Renal cortical epithelial cell (primary cell): ENCODE data around the gene VWA3B. TPM values are rescaled to one million over a fixed set of nuclear protein-coding genes. Genes with fewer than 3 reads are reported as not detected.
"Not testable (repeated sequence)": the region's sequence is repeated elsewhere in the genome, so short reads cannot be mapped to it uniquely, and the experiment has no call there.

Experiments used
- DNase-seq: peaks from one replicate; pipeline ENCODE4 v3.0.0-alpha.2; 2011; ENCODE audit warnings: low read depth
- total RNA-seq: library from RNA; depleted of rRNA; stranded (reverse); fragments of >200 nt; gene quantifications from 2 replicates; pipeline ENCODE4 v1.2.3, GENCODE V29; 2014

The VWA3B gene
- total RNA-seq, 1 donor from 2014 or later: not detected

DNA sequence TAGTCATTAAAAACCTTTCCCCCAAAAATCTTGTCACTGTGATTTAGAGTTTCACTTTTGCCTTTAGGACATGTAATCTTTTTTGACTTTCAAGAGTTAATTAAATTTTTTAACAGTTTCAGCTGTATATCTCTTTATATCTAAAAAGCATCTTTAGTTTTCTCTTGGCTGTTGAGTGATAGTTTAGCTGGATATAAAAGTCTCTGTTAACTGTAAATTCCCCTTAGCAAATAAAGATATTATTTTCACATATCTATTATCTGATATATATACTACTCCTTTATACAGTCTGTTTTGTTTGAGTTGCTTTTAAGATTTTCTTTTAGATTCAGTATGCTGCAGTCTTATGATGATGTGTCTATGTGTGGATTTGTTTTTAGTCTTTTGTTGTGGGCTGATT lies 160.4 kb downstream of the VWA3B start:
- DNase-seq: no peak

DNA sequence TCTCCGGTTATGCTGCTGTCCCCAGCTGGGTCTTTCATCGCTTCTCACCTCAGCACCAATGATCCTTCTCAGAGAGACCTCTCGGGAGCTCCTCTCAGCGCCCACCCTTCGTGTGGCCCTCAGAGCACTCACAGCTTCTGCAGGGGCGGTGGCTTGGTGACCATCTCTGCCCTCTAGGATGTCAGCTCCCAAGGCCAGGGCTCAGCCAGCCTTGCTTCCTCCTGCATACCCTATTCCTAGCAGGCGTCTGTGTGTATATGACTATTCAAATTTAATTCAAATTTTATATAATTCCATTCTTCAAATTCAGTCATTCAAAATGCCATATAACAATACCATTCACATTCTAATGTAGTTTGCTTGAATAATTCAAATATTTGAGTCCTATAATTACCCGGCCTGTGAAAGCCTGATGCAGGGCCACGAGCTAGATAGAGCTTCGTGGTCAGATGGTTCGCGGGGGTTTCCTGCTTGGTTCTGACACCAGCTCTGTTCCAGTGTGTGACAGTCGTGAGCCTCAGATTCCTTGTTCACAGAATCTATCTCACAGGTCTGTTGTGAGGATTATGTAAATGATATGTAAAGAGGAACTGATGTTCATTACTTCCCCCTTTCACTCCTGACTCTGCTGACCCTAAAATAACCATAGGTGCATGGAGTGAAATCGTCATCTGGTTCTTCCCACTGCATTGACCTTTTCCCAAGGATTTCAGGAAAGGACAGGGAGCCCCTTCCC lies 165.2 kb downstream of the VWA3B start:
- DNase-seq: no peak

DNA sequence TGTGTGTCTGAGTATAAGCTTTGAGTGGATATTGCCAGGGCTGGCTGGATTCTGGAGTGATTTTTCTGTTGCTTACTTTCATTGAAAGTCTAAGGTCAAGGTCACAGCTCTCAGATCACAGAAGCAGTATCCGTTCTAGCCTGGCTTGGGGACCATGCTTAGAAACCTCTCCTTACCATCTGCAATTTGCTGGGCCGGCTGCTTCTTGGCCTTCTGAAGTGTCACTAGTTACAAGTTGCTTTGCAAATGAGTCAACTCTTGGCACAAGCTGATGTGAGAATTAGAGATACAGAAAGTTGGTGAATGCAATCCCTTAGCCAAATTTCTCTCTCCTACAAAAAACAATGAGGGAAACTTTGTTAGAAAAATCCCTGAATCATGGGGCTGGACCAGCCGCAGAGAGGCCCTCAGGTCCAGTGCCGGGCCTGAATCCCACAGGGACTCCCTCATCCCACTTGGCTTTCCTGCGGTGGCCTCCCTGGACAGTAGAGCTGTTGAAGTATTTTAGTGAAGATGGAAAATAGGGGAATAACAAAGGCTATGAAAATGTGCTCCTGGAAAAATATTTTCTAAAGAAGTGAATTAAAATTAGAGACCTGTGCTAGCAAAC lies 166.6 kb downstream of the VWA3B start:
- no peak for DNase-seq

DNA sequence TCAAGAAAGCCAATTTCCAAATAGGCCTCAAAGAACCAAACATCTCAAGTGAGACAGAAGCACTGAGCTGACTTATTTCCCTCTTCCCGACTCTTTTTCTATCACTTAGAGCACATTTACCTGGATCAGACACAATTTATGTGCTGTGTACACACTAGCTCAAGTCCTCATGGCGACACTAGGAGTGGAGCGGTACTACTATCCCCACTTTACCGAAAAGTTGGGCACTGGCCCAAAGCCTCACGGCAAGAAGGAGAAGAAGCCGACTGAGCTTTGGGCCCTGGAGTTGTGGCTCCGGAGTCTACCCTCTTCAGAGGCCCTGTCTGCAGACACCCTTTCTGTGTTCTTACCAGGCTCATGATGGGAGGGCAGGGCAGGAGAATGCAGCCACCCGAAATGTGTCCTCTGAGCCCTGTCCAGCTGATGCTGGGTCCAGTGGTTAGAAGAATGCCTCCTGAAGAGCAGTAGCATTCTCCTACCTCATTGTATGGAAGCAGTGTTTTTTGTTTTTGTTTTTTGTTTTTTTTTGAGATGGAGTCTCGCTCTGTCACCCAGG lies 167.6 kb downstream of the VWA3B start:
- DNase-seq: no peak

DNA sequence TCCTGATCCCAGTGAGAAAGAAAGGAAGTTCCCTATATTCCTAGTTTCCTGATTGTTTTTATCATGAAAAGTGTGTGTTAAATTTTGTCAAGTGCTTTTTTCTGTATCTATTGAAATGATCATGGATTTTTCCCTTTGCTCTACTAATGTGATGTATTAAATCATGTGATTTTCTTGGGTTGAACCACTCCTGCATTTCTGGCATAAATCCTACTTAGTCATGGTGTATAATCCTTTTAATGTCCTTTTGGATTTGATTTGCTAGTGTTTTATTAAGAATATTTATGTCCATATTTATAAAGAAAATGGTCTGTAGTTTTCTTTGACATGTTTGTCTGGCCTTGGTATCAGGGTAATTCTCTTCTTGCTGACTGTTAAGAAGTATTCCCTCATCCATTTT lies 171.9 kb downstream of the VWA3B start:
- no peak for DNase-seq

DNA sequence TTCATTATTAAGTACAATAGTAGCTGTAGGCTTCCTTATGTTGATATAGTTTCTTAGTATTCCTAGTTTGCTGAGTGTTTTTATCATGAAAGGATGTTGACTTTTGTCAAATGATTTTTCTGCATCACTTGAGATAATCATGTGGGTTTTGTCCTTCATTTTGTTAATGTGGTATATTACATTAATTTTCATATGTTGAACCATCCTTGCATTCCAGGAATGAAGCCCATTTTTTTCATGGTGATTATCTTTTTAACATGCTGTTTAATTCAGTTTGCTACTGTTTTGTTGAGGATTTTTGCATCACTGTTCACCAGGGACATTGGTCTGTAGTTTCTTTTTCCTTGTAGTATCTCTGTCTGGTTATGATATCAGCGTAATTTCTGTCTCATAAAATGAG lies 176.4 kb downstream of the VWA3B start:
- DNase-seq: no peak

DNA sequence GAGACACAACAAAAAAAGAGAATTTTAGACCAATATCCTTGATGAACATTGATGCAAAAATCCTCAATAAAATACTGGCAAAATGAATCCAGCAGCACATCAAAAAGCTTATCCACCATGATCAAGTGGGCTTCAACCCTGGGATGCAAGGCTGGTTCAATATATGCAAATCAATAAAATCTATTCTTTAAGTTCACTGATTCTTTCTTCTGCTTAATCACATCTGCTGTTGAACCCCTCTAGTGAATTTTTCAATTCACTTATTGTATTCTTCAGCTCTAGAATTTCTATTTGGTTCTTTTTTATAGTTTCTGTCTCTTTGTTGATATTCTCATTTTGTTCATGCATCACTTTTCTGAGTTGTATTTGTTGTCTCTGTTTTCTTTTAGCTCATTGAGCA lies 181.3 kb downstream of the VWA3B start:
- DNase-seq: not testable (repeated sequence)

DNA sequence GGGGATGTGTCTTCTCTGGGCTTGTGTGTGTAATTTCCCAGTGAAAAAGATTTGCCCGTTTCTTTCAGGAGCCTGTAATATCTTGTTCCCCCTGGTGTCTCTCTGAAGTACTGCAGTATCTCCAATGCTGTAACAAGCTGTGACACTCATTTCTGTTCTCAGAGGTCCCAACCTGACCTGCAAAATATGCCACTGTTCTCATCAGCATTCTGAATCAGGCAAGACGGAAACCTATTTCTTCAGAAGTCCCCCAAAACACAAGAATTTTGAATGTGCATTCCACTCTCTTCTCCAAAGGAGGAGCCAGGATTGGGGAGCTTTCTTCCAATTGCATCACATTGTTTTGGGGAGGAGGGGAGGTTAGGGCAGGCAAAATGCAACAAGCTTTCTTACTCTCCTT lies 182.3 kb downstream of the VWA3B start:
- DNase-seq: peak; percentile 50

DNA sequence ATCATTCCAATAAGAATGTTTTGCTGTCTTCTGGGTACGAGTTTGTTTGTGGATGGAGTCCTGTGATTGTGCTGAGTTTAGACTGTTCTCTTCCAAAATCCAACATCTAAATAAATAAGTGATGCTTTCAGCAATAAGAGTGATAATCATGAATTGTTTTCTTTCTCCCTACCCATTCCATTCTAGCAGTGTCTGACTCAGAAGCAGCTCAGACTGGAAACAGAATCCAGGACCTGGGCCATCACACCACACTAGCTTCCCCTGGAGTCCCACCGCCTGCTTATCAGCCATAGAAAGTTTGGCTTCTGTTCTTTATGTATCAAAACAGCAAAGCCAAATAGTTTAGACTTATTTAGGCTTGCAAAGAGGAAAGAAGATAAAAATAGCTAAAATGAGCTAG lies 182.9 kb downstream of the VWA3B start:
- DNase-seq: no peak

DNA sequence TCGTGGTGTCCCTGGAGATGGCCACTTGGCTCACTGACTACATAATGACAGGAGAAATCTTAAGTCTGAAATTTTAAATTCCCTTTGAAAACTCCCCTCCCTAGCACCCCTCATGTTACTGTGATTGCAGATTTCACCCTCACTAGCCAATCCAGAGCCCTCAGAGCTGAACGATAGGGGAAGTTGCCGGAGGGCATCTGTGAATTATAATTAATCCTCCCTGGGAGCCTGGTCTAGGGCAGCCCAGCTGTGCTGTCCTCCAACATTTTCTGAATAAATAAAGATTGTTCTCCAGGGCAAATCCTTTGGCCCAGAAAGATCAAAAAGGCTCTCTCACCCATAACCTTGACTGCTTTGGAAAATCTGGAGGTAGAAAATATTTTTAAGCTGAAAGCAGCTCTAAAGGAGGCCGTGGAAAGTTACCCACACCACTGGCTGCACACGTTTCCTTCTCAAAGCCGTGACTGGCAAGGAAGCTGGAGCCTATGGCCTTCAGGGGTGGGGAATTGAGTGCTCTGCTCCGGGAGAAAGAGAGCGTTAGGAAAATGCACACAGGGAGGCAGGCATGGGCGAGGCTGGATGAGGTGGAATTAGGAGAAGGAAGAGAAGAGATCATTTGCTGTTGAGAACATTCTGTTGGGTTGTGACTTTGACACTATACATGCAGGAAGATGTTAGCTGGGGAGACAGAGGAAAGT lies 190.3 kb downstream of the VWA3B start:
- DNase-seq: peak; percentile 36

DNA sequence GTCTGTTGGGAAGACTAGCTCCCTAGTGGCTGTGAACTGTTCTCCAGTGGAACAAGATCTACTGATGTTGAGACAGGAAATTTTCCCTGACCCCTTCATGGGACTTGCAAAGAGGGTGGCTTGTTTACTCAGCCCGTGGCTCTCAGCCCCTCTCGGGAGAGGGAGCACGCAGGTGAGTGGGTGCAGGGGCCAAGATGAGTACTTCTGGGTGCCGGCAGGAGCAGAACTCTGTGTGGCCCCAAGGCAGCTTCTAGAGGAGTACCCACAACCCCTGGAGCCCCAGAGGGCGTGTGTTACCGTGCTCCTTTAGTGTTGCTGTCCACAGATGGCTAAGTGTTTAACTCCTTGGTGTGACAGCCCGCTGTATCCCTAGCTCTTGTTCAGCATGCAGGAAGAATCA lies 191.1 kb downstream of the VWA3B start:
- DNase-seq: no peak

DNA sequence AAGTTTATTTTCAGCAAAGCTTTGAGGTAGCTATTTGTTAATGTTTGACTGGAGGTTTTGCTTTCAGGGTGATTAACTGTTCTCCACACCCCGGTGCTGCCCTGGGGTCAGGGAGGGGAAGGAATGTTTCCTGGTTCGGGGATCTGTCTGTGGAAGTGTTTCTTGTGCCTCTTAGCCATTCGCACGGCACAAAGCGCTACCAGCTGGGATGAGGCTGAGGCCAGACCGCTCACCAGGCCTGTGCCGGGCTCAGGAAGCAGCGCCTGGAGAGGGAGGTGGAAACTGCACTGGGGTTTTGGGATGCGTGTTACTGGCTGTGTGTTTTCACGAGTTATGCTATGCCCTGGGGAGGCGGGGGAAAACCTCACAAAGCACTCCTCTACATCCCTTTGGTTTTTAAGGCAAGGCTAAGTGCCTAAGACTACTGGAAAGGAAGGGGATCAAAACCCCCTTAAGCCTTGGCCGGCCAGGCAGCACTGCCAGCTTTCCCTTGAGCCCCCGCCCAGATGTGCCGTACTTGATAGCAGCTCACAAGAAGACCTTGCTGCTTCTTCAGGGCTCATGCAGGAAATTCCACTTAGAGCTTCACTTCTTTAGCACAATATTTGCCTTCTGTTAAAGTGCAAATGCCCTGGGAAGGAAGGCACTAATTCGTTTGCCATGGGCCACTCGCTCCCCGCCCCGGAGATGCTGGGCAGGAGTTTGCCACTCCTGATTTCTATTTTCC lies 193.6 kb downstream of the VWA3B start:
- DNase-seq: peak; percentile 97

DNA sequence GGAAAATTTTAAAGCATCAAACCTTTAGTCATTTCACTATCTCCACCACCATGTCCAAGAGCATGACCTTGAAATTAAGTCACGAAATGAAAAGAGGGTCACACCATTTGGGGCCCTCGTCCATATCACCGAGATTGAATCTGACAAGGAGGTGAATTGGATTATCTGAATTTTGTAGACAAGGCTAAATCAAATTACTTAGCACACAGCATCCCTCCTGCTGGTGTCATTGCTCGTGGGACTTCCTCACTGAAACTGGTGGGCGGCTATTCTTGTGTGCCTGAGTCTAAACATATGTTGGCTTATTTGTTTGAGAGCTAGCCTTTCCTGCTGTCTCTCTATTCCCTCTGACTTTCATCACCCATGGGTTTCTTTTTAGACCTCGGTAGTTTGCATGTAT lies 194.6 kb downstream of the VWA3B start:
- no peak for DNase-seq

DNA sequence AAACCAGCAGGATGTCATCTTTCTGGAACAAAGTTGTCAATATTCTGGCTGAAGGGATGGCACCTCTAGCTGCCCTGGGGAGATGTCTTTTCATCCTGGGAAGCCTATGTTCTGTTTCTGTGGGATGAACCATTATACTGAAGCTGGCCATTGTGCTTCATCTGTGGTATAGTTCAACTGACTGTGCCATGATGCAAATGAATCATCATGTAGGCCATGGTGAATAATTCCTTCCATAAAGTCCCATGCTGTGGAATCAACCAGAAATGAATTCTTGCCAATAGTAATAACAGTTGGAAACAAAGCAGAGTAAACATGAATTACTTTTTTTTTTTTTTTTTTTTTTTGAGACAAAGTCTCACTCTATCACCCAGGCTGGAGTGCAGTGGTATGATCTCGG lies 195.1 kb downstream of the VWA3B start:
- peak; percentile 71 for DNase-seq

DNA sequence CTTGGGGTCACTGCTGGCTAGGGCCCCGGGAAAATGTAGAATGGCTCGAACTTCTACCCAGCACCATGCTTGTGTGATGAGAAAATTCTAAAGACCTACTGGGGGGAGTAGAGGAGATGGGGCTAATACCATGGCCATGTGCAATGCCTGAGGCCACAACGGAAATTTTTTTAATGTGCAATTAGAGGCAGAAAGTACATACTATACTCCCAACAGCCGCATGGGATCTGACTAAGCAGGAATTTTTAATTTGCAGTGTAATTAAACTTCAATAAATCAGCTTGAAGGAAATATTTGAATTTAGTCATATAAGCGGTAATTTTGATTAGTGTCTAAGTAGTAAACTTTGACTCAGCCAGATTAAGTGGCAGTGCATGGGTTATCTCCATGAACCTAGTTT lies 206.1 kb downstream of the VWA3B start:
- DNase-seq: peak; percentile 9

DNA sequence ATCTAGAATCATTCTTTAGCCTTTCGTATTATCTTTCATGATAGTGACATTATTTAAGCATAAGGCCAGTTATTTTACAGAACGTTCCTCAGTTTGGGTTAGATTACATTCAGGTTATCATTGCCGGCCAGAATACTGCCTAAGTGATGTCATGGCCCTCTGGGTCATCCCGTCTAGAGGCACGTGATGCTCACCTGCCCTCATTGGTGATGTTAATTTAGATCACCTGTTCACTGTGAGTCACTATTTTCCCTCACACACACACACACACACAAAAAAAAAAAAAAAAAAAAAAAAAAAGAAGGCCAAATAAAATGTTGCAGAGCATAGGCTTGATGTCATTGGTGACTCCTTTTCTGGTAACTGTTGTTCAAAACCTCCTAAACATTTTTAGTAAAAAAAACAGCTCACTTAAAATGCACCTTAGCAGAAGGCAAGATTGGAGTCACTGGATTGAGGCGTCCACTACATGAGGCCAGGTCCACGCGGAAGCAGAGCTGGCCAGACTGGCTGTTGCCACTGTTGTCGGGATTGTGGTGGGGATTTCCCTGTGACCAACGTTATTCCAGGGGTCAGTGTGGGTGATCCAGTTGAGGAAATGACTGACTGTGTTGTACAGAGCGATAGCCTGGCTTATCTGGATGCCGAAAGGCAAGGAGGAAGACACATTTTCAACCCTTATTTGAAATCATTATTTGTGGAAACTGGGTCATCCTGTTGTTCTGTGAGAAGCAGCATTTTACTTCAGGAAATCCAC lies 207.1 kb downstream of the VWA3B start:
- DNase-seq: no peak

DNA sequence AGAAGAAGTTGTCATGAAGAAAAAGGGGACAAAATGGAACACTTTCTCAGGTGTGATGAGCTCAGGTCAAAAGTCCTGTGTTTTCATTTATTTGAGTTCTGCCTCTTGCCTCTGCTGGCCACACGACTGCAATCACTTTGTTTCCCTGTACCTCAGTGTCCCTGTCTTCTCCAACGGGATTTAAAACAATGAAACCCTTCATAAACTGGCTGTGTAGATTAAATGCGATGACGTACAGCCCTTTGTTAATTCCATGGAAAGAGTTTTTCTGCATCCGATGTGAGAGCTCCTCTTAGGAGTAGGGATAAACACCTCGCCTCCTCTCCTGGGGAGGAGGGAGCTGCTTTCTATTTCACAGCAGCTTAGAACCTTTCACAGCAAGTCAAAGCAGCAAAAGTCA lies 207.7 kb downstream of the VWA3B start:
- no peak for DNase-seq

DNA sequence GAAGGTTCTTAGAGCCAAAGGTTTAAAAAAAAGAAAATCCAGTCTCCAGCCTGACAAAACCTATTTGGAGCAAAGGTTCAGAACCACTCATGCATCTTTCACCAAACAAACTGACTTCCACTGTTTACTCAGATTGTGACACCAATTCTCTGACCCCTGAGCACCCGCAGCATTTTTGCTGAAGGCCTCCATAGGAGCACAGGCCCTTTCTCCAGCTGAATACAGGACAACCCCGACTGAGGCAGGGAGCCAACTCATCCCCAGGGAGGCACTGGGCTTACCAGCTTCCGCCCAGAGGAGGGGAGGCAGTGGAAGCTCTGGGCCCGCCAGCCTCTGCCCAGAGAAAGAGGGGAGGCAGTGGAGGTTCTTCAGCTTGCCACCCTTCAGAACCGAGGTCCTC lies 208.3 kb downstream of the VWA3B start:
- no peak for DNase-seq

DNA sequence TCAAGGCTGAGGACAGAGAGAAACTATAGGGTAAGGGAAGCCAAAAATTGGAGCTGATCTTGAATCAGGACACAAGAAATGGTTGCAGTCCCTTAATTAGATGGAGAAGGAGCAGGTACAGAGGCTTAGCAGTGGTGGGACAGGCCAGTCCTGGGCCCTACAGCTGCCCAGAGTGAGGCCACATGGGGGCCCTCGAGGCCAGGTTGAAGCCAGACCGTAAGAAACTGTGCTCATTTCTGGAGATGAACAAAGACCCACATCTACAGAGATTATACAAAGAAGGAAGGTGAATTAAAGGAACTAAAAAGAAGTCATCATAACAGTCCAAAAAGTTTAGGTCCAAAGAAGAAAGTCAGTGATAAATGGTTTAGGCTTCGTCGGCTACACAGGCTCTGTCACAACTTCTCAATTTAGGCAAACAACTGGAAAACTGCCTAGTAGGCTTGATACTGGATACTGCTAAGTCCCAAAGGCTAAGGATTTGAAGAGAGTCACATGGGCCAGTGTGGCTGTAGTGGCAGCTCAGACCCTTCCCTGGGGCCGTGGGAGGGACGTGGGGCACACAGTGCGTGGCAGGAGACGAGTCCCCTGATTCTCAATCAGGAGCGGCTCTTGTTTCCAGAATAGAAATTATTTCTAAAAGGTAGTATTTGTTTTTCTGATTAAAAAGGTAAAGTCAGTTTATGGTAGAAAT lies 208.9 kb downstream of the VWA3B start:
- no peak for DNase-seq

DNA sequence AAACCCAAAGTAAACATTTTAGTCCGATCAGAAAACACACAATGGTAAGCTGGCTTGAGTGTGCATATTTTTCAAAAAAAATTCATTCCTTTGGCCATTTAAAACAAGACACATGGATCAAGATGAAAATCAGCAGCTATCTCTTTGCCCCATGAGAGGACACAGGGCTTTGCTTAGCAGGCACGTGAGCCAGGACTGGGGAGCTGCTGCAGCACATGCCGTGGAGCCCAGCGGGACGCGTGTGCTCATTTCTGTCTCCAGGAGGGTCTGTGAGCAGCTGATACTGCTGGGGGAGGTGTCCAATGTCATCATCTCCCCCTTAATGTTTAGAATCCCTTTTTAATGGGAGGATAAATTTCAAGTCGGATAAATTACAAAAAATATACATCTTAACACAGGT lies 209.5 kb downstream of the VWA3B start:
- DNase-seq: no peak
